GM12872 (cell line): ENCODE results near the gene ASPG.

ENCODE experiments used
- CTCF ChIP-seq: IDR thresholded peaks from 3 replicates; pipeline ENCODE4 v1.5.1; 2011; ENCODE audit warnings: low read depth, mild to moderate bottlenecking, low read length, moderate library complexity; ENCODE audit not compliant: insufficient read depth

ASPG gene

GRCh38 chr14:104115131-104115600 is 29.7 kb downstream of the ASPG start:
- no peak for TF ChIP-seq CTCF

- no peak for TF ChIP-seq CTCF
These were observed 30.3 kb downstream of the ASPG start for GRCh38 chr14:104115691-104116287.

- TF ChIP-seq CTCF: no peak
These were observed 30.8 kb downstream of the ASPG start for GRCh38 chr14:104116288-104116755.

- TF ChIP-seq CTCF: no peak
These were observed 31.3 kb downstream of the ASPG start for GRCh38 chr14:104116756-104117340.

- no peak for TF ChIP-seq CTCF
These were observed 32.0 kb downstream of the ASPG start for GRCh38 chr14:104117341-104118005.

GRCh38 chr14:104118006-104118844 is 32.7 kb downstream of the ASPG start:
- no peak for TF ChIP-seq CTCF

GRCh38 chr14:104119119-104119487 is 33.6 kb downstream of the ASPG start:
- no peak for TF ChIP-seq CTCF
